HCT116 (cell line): ENCODE results near the gene COL5A1. TPM values are rescaled to one million over a fixed set of nuclear protein-coding genes. Genes with fewer than 3 reads are reported as not detected.

Experiments
- ATAC-seq: fragments of 200-7000 bp; cut with Tn5 transposase; 2 replicates; pipeline ENCODE4 v1.9.1; 2020; ENCODE audit warnings: mild to moderate bottlenecking, moderate library complexity
- BruUV-seq: library from RNA; stranded (reverse); fragments of 400-500 nt; replicated peaks from 2 replicates; lab custom pipeline; 2021; lab: Mats Ljungman, UMichigan
- CTCF ChIA-PET: fragments of 300-600 bp; sonication (Branson Sonifier 250); formaldehyde crosslinking; loops from one replicate; lab custom pipeline; 2021; ENCODE audit warnings: antibody characterized with exemption; lab: Charles Lee
- POLR2A ChIA-PET: fragments of 300-600, 350-600 bp; sonication (Branson Sonifier 250); formaldehyde crosslinking; loops from one replicate; lab custom pipeline; 2021; ENCODE audit warnings: antibody characterized with exemption; lab: Charles Lee
- RAD21 ChIA-PET, 2 experiments: fragments of 300-600 bp; sonication (Branson Sonifier 250); formaldehyde crosslinking; loops; one replicate each; lab custom pipeline; 2023; ENCODE audit warnings: low total read pairs in 2 of 2; ENCODE audit not compliant: uncharacterized antibody in 2 of 2, unreplicated experiment in 2 of 2, low non-redundant PET in 1 of 2; lab: Charles Lee
- DNase-seq: peaks from one replicate; pipeline ENCODE4 v3.0.0-alpha.2; 2010; ENCODE audit warnings: low read depth, low spot score
- H2AFZ ChIP-seq: fragments of 200-600 bp; shearing (Covaris generic), sonication (generic); 2 replicates; pipeline ENCODE4 v1.6.1; 2017; ENCODE audit warnings: low read depth, mixed run types, mixed read lengths, antibody characterized with exemption, low read length; ENCODE audit not compliant: poor library complexity, severe bottlenecking
- H3K27ac ChIP-seq: 2 replicates; pipeline ENCODE4 v1.5.1; 2012; ENCODE audit warnings: low read depth, low read length
- H3K27me3 ChIP-seq: fragments of 200-600 bp; sonication (generic); 2 replicates; pipeline ENCODE4 v1.6.1; 2016; ENCODE audit warnings: mixed run types, low read length, mixed read lengths; ENCODE audit not compliant: insufficient read depth
- H3K36me3 ChIP-seq, 2 experiments: fragments of 200-500 bp in 1 of 2; fragments of 200-600 bp in 1 of 2; sonication (Bioruptor generic) in 1 of 2; sonication (generic) in 1 of 2; 2 replicates each; pipeline versions ENCODE4 v1.5.1 to v1.6.1; 2014 to 2016; ENCODE audit warnings: low read length in 2 of 2, inconsistent platforms in 1 of 2, mixed read lengths in 1 of 2, mixed run types in 1 of 2; ENCODE audit not compliant: insufficient read depth in 2 of 2, control insufficient read depth in 1 of 2
- H3K4me1 ChIP-seq, 2 experiments: fragments of 200-600 bp in 1 of 2; sonication (generic) in 1 of 2; 2 replicates each; pipeline versions ENCODE4 v1.5.1 to v1.6.1; 2012 to 2017; ENCODE audit warnings: low read length in 2 of 2, inconsistent platforms in 1 of 2, mild to moderate bottlenecking in 1 of 2, mixed read lengths in 1 of 2, mixed run types in 1 of 2, moderate library complexity in 1 of 2; ENCODE audit not compliant: insufficient read depth in 2 of 2, control insufficient read depth in 1 of 2
- H3K4me2 ChIP-seq: fragments of 200-600 bp; sonication (generic); 2 replicates; pipeline ENCODE4 v1.6.1; 2017; ENCODE audit warnings: mixed run types, low read length, mixed read lengths
- H3K4me3 ChIP-seq, 2 experiments: fragments of 200-600 bp in 1 of 2; sonication (generic) in 1 of 2; replicated peaks in 1 of 2; 2 replicates each; pipeline ENCODE4 v1.5.1; 2011 to 2016; ENCODE audit warnings: low read length in 2 of 2, control low read depth in 1 of 2, low read depth in 1 of 2, mild to moderate bottlenecking in 1 of 2, mixed read lengths in 1 of 2, mixed run types in 1 of 2
- H3K79me2 ChIP-seq: fragments of 200-600 bp; sonication (generic); 2 replicates; pipeline ENCODE4 v1.6.1; 2017; ENCODE audit warnings: mild to moderate bottlenecking, mixed run types, low read length, moderate library complexity, mixed read lengths; ENCODE audit not compliant: insufficient read depth
- H3K9ac ChIP-seq: fragments of 200-600 bp; sonication (generic); 2 replicates; pipeline ENCODE4 v1.6.1; 2016; ENCODE audit warnings: low read length, mixed read lengths
- H3K9me2 ChIP-seq: fragments of 200-600 bp; sonication (generic), shearing (Covaris generic); 2 replicates; pipeline ENCODE4 v1.6.1; 2017; ENCODE audit warnings: mixed run types, mild to moderate bottlenecking, moderate library complexity; ENCODE audit not compliant: insufficient read depth
- H3K9me3 ChIP-seq, 2 experiments: fragments of 200-500 bp in 1 of 2; fragments of 200-600 bp in 1 of 2; sonication (Bioruptor generic) in 1 of 2; sonication (generic) in 1 of 2; 2 replicates each; pipeline ENCODE4 v1.6.1; 2014 to 2017; ENCODE audit warnings: low read length in 2 of 2, mixed read lengths in 2 of 2, inconsistent platforms in 1 of 2, low read depth in 1 of 2, mild to moderate bottlenecking in 1 of 2, mixed run types in 1 of 2, moderate library complexity in 1 of 2; ENCODE audit not compliant: control insufficient read depth in 1 of 2, insufficient read depth in 1 of 2
- H4K20me1 ChIP-seq: fragments of 200-600 bp; sonication (generic), shearing (Covaris generic); 2 replicates; pipeline ENCODE4 v1.6.1; 2017; ENCODE audit warnings: mixed run types, mild to moderate bottlenecking, moderate library complexity; ENCODE audit not compliant: insufficient read depth
- CBX3 ChIP-seq: IDR thresholded peaks from 2 replicates; pipeline ENCODE4 v1.6.1; 2012; ENCODE audit warnings: low read depth
- EGR1 ChIP-seq: IDR thresholded peaks from 2 replicates; pipeline ENCODE4 v1.6.1; 2012; ENCODE audit warnings: low read depth
- ELF1 ChIP-seq: IDR thresholded peaks from 2 replicates; pipeline ENCODE4 v1.6.1; 2012; ENCODE audit warnings: low read depth, borderline replicate concordance
- YY1 ChIP-seq: IDR thresholded peaks from 2 replicates; pipeline ENCODE4 v1.6.1; 2011; ENCODE audit warnings: low read length, low read depth, moderate library complexity, mild to moderate bottlenecking; ENCODE audit not compliant: insufficient replicate concordance; ENCODE audit errors: extremely low read depth
- ZFX ChIP-seq: fragments of 450-650 bp; IDR thresholded peaks from 2 replicates; pipeline ENCODE4 v1.6.1; 2017
- intact Hi-C: fragments of 100-400 bp; cut with micrococcal nuclease; formaldehyde crosslinking; loops from 2 replicates; pipeline ENCODE4 v1.10.0; 2022
- total RNA-seq: library from RNA; stranded (reverse); gene quantifications from one replicate; pipeline ENCODE4 v1.2.1, GENCODE V29; 2021; ENCODE audit not compliant: unreplicated experiment
- TF ChIP-seq, protein P1 (sequence below): IDR thresholded peaks from 2 replicates; pipeline ENCODE4 v1.6.1; 2012
- TF ChIP-seq, protein P2 (sequence below): IDR thresholded peaks from 2 replicates; pipeline ENCODE4 v1.6.1; 2012; ENCODE audit warnings: low read depth

Gene COL5A1
- total RNA-seq, 1 experiment from 2014 or later: 0.30 TPM

DNA sequence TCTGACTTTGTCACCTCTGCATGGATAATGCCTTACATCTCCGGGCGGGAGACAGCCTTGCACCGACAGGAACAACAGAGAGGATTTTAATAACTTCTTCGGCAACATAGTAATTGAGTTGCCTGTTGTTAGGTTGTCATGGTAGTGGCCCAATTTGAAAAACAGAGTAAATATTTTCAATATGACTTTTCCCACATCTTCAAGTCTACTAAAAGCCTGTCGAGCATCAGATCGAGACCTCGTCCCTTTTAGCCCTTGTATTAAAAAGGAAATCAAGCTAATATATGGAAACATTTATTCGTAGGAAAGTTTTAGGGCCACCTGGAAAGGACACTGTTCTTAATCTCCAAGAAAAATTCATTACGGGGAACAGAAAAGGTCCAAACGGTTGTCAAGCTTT lies 168.2 kb downstream of the COL5A1 start (continued):
- TF ChIP-seq, protein P1, sequence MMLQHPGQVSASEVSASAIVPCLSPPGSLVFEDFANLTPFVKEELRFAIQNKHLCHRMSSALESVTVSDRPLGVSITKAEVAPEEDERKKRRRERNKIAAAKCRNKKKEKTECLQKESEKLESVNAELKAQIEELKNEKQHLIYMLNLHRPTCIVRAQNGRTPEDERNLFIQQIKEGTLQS: no peak
- no peak for TF ChIP-seq EGR1

DNA sequence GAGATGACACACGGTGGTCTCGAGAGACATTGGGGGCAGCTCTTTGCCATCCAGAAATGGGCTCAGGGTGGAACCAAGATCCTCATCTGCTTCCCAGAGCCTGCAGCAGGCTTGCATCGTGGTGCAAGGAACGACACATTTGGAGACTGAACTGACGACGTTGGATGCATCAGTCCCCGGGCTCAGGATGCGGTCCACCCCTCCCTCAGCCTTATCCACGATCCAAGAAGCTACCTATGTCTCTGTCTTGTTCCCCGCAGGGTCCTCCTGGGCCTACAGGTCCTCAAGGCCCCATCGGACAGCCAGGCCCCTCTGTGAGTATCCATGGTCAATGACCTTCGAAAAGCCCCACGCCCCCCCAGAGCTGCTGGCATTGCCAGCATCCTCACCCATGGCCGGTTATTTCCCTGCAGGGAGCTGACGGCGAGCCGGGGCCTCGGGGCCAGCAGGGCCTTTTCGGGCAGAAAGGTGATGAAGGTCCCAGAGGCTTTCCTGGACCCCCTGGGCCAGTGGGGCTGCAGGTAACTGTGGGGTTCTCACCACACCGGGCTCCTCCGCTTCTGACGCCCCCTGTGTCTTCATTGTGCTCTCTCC lies 169.6 kb downstream of the COL5A1 start:
- H4K20me1 ChIP-seq: no peaks in the 10 kb centered on the region
- DNase-seq (no peak), ATAC-seq (no peak)
- no peaks in the 10 kb centered on the region for H3K9me3 ChIP-seq
- POLR2A ChIA-PET: no interaction called here
- no peak overlapping the region for H3K27ac ChIP-seq
- H3K4me3 ChIP-seq: no peak overlapping the region
- intact Hi-C loops: no loop called here
- H2AFZ ChIP-seq: no peak overlapping the region
- BruUV-seq: no TSS peak
- TF ChIP-seq, protein P2, sequence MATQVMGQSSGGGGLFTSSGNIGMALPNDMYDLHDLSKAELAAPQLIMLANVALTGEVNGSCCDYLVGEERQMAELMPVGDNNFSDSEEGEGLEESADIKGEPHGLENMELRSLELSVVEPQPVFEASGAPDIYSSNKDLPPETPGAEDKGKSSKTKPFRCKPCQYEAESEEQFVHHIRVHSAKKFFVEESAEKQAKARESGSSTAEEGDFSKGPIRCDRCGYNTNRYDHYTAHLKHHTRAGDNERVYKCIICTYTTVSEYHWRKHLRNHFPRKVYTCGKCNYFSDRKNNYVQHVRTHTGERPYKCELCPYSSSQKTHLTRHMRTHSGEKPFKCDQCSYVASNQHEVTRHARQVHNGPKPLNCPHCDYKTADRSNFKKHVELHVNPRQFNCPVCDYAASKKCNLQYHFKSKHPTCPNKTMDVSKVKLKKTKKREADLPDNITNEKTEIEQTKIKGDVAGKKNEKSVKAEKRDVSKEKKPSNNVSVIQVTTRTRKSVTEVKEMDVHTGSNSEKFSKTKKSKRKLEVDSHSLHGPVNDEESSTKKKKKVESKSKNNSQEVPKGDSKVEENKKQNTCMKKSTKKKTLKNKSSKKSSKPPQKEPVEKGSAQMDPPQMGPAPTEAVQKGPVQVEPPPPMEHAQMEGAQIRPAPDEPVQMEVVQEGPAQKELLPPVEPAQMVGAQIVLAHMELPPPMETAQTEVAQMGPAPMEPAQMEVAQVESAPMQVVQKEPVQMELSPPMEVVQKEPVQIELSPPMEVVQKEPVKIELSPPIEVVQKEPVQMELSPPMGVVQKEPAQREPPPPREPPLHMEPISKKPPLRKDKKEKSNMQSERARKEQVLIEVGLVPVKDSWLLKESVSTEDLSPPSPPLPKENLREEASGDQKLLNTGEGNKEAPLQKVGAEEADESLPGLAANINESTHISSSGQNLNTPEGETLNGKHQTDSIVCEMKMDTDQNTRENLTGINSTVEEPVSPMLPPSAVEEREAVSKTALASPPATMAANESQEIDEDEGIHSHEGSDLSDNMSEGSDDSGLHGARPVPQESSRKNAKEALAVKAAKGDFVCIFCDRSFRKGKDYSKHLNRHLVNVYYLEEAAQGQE: no peak
- TF ChIP-seq ELF1 (no peak), ZFX (no peak), YY1 (no peak), CBX3 (no peak)
- RAD21 ChIA-PET: interaction anchor here in 1 of 2 experiments (0.6 kb wide), 1 partner anchor 157 kb away, joined by 3 read pairs; no protein-coding TSS in a partner anchor
- no peak overlapping the region for H3K9ac ChIP-seq
- no peaks in the 10 kb centered on the region for H3K79me2 ChIP-seq
- H3K27me3 ChIP-seq: peaks cover 13% of the 10 kb centered on the region
- no peaks in the 10 kb centered on the region; a peak in 1 of 4 replicates for H3K4me1 ChIP-seq
- no peaks in the 10 kb centered on the region for H3K36me3 ChIP-seq
- no peak overlapping the region for H3K4me2 ChIP-seq
- CTCF ChIA-PET: no interaction called here
- no peaks in the 10 kb centered on the region for H3K9me2 ChIP-seq
